Measurements from ENCODE around the gene TM7SF2. TPM values are rescaled to one million over a fixed set of nuclear protein-coding genes. Genes with fewer than 3 reads are reported as not detected.

Gene TM7SF2
- total and polyA plus RNA-seq, 2 of the 13 experiments (the other 11 are each of a cell fraction or from before 2014, with no cell fraction given) = 56.0 to 66.9 TPM

GRCh38 chr11:65150509-65151299 is 39.0 kb downstream of the TM7SF2 start (continued):
- TF ChIP-seq MIER2 (CRISPR knock-in tag; IDR thresholded peaks at IDR 0.05) (no peak), FOSL2 (CRISPR knock-in tag; IDR thresholded peaks at IDR 0.05) (peak; percentile 79), NFE2L1 (CRISPR knock-in tag; IDR thresholded peaks at IDR 0.05; ENCODE audit: borderline replicate concordance) (no peak), ZNF143 (CRISPR knock-in tag; IDR thresholded peaks at IDR 0.05) (no peak), GABPB1 (CRISPR knock-in tag; IDR thresholded peaks at IDR 0.05) (0 out of 2 replicates have a peak, but pooled peaks have one; percentile 23), ZC3H4 (CRISPR knock-in tag; IDR thresholded peaks at IDR 0.05; ENCODE audit: borderline replicate concordance) (0 out of 2 replicates have a peak, but pooled peaks have one; percentile 29), RFXAP (CRISPR knock-in tag; IDR thresholded peaks at IDR 0.05; ENCODE audit: borderline replicate concordance) (no peak), HIC2 (CRISPR knock-in tag; IDR thresholded peaks at IDR 0.05; ENCODE audit: low read depth) (peak; percentile 73), CHCHD3 (CRISPR knock-in tag; IDR thresholded peaks at IDR 0.05) (no peak), ZUFSP (CRISPR knock-in tag; IDR thresholded peaks at IDR 0.05; ENCODE audit: borderline replicate concordance) (no peak), RXRB (CRISPR knock-in tag; IDR thresholded peaks at IDR 0.05; ENCODE audit: borderline replicate concordance) (0 out of 2 replicates have a peak, but pooled peaks have one; percentile 18), ZNF768 (CRISPR knock-in tag; IDR thresholded peaks at IDR 0.05) (peak; percentile 22; the same call in 1 of the 2 replicates), ZNF598 (CRISPR knock-in tag; IDR thresholded peaks at IDR 0.05; ENCODE audit: borderline replicate concordance) (0 out of 2 replicates have a peak, but pooled peaks have one; percentile 28)
- TF ChIP-seq, protein P1, sequence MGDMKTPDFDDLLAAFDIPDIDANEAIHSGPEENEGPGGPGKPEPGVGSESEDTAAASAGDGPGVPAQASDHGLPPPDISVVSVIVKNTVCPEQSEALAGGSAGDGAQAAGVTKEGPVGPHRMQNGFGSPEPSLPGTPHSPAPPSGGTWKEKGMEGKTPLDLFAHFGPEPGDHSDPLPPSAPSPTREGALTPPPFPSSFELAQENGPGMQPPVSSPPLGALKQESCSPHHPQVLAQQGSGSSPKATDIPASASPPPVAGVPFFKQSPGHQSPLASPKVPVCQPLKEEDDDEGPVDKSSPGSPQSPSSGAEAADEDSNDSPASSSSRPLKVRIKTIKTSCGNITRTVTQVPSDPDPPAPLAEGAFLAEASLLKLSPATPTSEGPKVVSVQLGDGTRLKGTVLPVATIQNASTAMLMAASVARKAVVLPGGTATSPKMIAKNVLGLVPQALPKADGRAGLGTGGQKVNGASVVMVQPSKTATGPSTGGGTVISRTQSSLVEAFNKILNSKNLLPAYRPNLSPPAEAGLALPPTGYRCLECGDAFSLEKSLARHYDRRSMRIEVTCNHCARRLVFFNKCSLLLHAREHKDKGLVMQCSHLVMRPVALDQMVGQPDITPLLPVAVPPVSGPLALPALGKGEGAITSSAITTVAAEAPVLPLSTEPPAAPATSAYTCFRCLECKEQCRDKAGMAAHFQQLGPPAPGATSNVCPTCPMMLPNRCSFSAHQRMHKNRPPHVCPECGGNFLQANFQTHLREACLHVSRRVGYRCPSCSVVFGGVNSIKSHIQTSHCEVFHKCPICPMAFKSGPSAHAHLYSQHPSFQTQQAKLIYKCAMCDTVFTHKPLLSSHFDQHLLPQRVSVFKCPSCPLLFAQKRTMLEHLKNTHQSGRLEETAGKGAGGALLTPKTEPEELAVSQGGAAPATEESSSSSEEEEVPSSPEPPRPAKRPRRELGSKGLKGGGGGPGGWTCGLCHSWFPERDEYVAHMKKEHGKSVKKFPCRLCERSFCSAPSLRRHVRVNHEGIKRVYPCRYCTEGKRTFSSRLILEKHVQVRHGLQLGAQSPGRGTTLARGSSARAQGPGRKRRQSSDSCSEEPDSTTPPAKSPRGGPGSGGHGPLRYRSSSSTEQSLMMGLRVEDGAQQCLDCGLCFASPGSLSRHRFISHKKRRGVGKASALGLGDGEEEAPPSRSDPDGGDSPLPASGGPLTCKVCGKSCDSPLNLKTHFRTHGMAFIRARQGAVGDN (CRISPR knock-in tag; IDR thresholded peaks at IDR 0.05) = peak; percentile 43
- TF ChIP-seq, protein P2, sequence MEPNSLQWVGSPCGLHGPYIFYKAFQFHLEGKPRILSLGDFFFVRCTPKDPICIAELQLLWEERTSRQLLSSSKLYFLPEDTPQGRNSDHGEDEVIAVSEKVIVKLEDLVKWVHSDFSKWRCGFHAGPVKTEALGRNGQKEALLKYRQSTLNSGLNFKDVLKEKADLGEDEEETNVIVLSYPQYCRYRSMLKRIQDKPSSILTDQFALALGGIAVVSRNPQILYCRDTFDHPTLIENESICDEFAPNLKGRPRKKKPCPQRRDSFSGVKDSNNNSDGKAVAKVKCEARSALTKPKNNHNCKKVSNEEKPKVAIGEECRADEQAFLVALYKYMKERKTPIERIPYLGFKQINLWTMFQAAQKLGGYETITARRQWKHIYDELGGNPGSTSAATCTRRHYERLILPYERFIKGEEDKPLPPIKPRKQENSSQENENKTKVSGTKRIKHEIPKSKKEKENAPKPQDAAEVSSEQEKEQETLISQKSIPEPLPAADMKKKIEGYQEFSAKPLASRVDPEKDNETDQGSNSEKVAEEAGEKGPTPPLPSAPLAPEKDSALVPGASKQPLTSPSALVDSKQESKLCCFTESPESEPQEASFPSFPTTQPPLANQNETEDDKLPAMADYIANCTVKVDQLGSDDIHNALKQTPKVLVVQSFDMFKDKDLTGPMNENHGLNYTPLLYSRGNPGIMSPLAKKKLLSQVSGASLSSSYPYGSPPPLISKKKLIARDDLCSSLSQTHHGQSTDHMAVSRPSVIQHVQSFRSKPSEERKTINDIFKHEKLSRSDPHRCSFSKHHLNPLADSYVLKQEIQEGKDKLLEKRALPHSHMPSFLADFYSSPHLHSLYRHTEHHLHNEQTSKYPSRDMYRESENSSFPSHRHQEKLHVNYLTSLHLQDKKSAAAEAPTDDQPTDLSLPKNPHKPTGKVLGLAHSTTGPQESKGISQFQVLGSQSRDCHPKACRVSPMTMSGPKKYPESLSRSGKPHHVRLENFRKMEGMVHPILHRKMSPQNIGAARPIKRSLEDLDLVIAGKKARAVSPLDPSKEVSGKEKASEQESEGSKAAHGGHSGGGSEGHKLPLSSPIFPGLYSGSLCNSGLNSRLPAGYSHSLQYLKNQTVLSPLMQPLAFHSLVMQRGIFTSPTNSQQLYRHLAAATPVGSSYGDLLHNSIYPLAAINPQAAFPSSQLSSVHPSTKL (CRISPR knock-in tag; IDR thresholded peaks at IDR 0.05) = peak; percentile 14; the same call in 1 of the 2 replicates

Data from HepG2 (cell line).